Measurements from ENCODE around the gene NFIX. TPM values are rescaled to one million over a fixed set of nuclear protein-coding genes. Genes with fewer than 3 reads are reported as not detected.

NFIX gene
- total RNA-seq, 2 experiments from 2014 or later: 4.7 to 5.0 TPM

GRCh38 chr19:13038306-13039210, 43.3 kb downstream of the NFIX start:
- intact Hi-C loops (cut with micrococcal nuclease): loop anchor here (10.0 kb wide), 1 partner anchor 54 kb away; no protein-coding TSS in a partner anchor
- H3K36me3 Mint-ChIP-seq (ENCODE audit: low read depth): no peaks in the 10 kb centered on the region
- ATAC-seq: no peak
- DNase-seq: no peak
- ChIA-PET CTCF (interaction anchor here (1.9 to 10.9 kb wide), 2 partner anchors 21 to 73 kb away, joined by 6 to 99 read pairs; no protein-coding TSS in a partner anchor), POLR2A (no interaction called here)
- TF ChIP-seq CTCF (IDR thresholded peaks at IDR 0.05): no peak
- no peak overlapping the region for H3K27ac Mint-ChIP-seq
- H3K9me3 Mint-ChIP-seq: no peaks in the 10 kb centered on the region
- peaks cover 18% of the 10 kb centered on the region for H3K4me1 Mint-ChIP-seq (ENCODE audit: low read depth)
- H3K27me3 Mint-ChIP-seq: no peaks in the 10 kb centered on the region
- H3K4me3 Mint-ChIP-seq: no peak overlapping the region

- H3K4me1 Mint-ChIP-seq (ENCODE audit: low read depth): peaks cover 18% of the 10 kb centered on the region
These were observed 44.0 kb downstream of the NFIX start for GRCh38 chr19:13039211-13039789.

GRCh38 chr19:13040232-13040947, 45.1 kb downstream of the NFIX start:
- ChIA-PET POLR2A (interaction anchor here (0.7 kb wide), 1 partner anchor 54 kb away, joined by 3 read pairs; no protein-coding TSS in a partner anchor), CTCF (interaction anchor here (1.6 to 10.9 kb wide), 2 partner anchors 11 to 19 kb away, joined by 7 to 99 read pairs; no protein-coding TSS in a partner anchor)
- H3K4me3 Mint-ChIP-seq: no peak overlapping the region
- TF ChIP-seq CTCF (IDR thresholded peaks at IDR 0.05): no peak
- DNase-seq (no peak), ATAC-seq (no peak)
- H3K27ac Mint-ChIP-seq: no peak overlapping the region
- H3K9me3 Mint-ChIP-seq: no peaks in the 10 kb centered on the region
- H3K4me1 Mint-ChIP-seq (ENCODE audit: low read depth): peaks cover 29% of the 10 kb centered on the region
- H3K27me3 Mint-ChIP-seq: no peaks in the 10 kb centered on the region
- H3K36me3 Mint-ChIP-seq (ENCODE audit: low read depth): no peaks in the 10 kb centered on the region
- intact Hi-C loops (cut with micrococcal nuclease): no loop called here

More at GRCh38 chr19:13039211-13039789, 44.0 kb downstream of the NFIX start:
- H3K27me3 Mint-ChIP-seq: no peaks in the 10 kb centered on the region
- no peaks in the 10 kb centered on the region for H3K36me3 Mint-ChIP-seq (ENCODE audit: low read depth)
- H3K9me3 Mint-ChIP-seq: no peaks in the 10 kb centered on the region
- H3K4me3 Mint-ChIP-seq: no peak overlapping the region
- POLR2A ChIA-PET: no interaction called here
- no peak overlapping the region for H3K27ac Mint-ChIP-seq
- CTCF ChIA-PET: interaction anchor here (1.6 to 10.9 kb wide), 3 partner anchors 10 to 74 kb away, joined by 6 to 99 read pairs (median 7); no protein-coding TSS in a partner anchor
- ATAC-seq: no peak
- intact Hi-C loops (cut with micrococcal nuclease): loop anchor here (10.0 kb wide), 1 partner anchor 54 kb away; no protein-coding TSS in a partner anchor
- no peak for TF ChIP-seq CTCF (IDR thresholded peaks at IDR 0.05)
- no peak for DNase-seq

- Mint-ChIP-seq H3K36me3 (ENCODE audit: low read depth) (no peaks in the 10 kb centered on the region), H3K27ac (no peak overlapping the region)
These were observed 45.6 kb downstream of the NFIX start for GRCh38 chr19:13040948-13041292.

More at GRCh38 chr19:13040948-13041292, 45.6 kb downstream of the NFIX start:
- intact Hi-C loops (cut with micrococcal nuclease): no loop called here
- POLR2A ChIA-PET: interaction anchor here (0.7 kb wide), 1 partner anchor 54 kb away, joined by 3 read pairs; no protein-coding TSS in a partner anchor
- H3K9me3 Mint-ChIP-seq: no peaks in the 10 kb centered on the region
- no peaks in the 10 kb centered on the region for H3K27me3 Mint-ChIP-seq
- no peak overlapping the region for H3K4me3 Mint-ChIP-seq
- CTCF ChIA-PET: interaction anchor here (1.6 to 10.9 kb wide), 2 partner anchors 12 to 19 kb away, joined by 7 to 99 read pairs; no protein-coding TSS in a partner anchor
- DNase-seq (no peak), ATAC-seq (no peak)
- peaks cover 32% of the 10 kb centered on the region for H3K4me1 Mint-ChIP-seq (ENCODE audit: low read depth)
- no peak for TF ChIP-seq CTCF (IDR thresholded peaks at IDR 0.05)
